ENCODE data around the gene MUC4. TPM values are rescaled to one million over a fixed set of nuclear protein-coding genes. Genes with fewer than 3 reads are reported as not detected.

The MUC4 gene
- total and polyA plus RNA-seq, 2 experiments from 2014 or later, result 1.3 TPM

GRCh38 chr3:195836476-195837135 is 24.9 kb upstream of the MUC4 start (continued):
- TF ChIP-seq ZNF462 (CRISPR knock-in tag; IDR thresholded peaks at IDR 0.05) (no peak), CREB1 (CRISPR knock-in tag; IDR thresholded peaks at IDR 0.05; ENCODE audit: low read depth) (no peak), ZNF331 (CRISPR knock-in tag; IDR thresholded peaks at IDR 0.05; ENCODE audit: low read depth) (no peak)

GRCh38 chr3:195835791-195836190 is 24.1 kb upstream of the MUC4 start:
- H3K4me2 ChIP-seq, result no peak overlapping the region
- Mint-ChIP-seq H3K27me3 (ENCODE audit: insufficient read depth, low read depth, poor library complexity) (peaks cover 15% of the 10 kb centered on the region), H3K9me3 (peaks cover 8% of the 10 kb centered on the region), H3K4me1 (peaks cover 7% of the 10 kb centered on the region), H3K36me3 (ENCODE audit: low read depth) (no peaks in the 10 kb centered on the region; the same call in 2 of the 3 replicates), H3K4me3 (no peak overlapping the region), H3K27ac (no peak overlapping the region)
- no peaks in the 10 kb centered on the region for H3K27me3 ChIP-seq (ENCODE audit: insufficient read depth)
- H3K9me2 ChIP-seq (ENCODE audit: insufficient read depth), result no peaks in the 10 kb centered on the region
- ATAC-seq, result no peak
- no peaks in the 10 kb centered on the region for H3K36me3 ChIP-seq (ENCODE audit: insufficient read depth)
- H4K20me1 ChIP-seq (replicated peaks; ENCODE audit: insufficient read depth), result no peaks in the 10 kb centered on the region
- no peak overlapping the region for H3K4me3 ChIP-seq
- no peak for TF ChIP-seq ETS1 (IDR thresholded peaks at IDR 0.05)
- no peak for DNase-seq (ENCODE audit: low spot score)
- no peak overlapping the region for H3K27ac ChIP-seq (ENCODE audit: low read depth)
- H3F3A ChIP-seq (replicated peaks; ENCODE audit: low read depth), result 0 out of 2 replicates have a peak, but pooled peaks cover 3% of the 10 kb centered on the region
- peaks cover 7% of the 10 kb centered on the region; the same call in 1 of the 2 replicates for H3K4me1 ChIP-seq (ENCODE audit: insufficient read depth)
- H2AFZ ChIP-seq, result no peak overlapping the region
- H3K79me2 ChIP-seq (replicated peaks; ENCODE audit: insufficient read depth), result no peaks in the 10 kb centered on the region
